HG02943 (cell line): ENCODE results near the gene EPHA7.

Experiments used
- ATAC-seq: cut with Tn5 transposase; IDR thresholded peaks from one replicate; pipeline ENCODE4 v1.9.1; 2021; ENCODE audit warnings: mild to moderate bottlenecking, low read depth, moderate library complexity; ENCODE audit not compliant: unreplicated experiment

The EPHA7 gene

GRCh38 chr6:93329301-93330000 lies 89.9 kb downstream of the EPHA7 start:
- ATAC-seq = no peak

DNA sequence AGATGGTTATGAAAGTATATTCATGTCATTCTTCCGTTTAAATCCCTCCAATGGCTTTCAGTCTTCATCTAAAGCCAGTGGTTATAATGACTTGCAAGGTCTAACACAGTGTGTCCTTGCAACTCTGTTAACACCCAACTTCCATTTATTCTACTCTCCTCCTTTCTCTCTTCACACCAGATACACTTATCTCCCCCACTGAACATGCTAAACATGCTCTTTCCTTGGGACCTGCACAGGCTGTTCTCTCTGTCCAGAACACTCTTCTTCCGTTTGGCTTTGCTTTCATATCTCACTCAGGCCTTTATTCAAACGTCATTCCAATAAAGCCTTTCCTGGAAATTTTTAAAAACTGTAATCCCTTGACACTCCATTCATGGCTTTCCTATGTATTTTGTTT lies 91.5 kb downstream of the EPHA7 start:
- ATAC-seq = no peak

DNA sequence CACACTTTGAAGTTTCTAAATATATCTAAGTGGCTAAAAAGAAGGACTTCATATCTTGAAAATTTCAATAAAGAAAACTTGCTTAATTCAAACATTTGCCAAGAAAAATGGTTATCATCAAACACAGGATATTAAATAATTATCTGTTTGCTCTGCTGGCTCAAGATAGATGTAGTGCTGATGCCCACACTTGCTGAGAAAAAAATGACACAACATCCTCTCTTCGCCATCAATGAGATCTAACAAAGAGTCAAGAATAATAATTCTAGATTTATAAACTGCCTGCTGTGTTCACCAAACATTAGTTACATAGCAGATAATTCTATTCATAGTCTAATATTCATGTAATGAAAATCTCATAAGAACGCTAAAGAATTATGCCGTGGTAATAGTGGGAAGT lies 93.6 kb downstream of the EPHA7 start:
- no peak for ATAC-seq

GRCh38 chr6:93323630-93324029 lies 95.7 kb downstream of the EPHA7 start:
- ATAC-seq = no peak

- ATAC-seq = no peak
Measured at GRCh38 chr6:93322651-93323050, 96.7 kb downstream of the EPHA7 start.

GRCh38 chr6:93319304-93319703 lies 100.1 kb downstream of the EPHA7 start:
- ATAC-seq = no peak

GRCh38 chr6:93318121-93318520 lies 101.2 kb downstream of the EPHA7 start:
- no peak for ATAC-seq

- ATAC-seq = no peak
Measured at GRCh38 chr6:93317592-93317991, 101.8 kb downstream of the EPHA7 start.

DNA sequence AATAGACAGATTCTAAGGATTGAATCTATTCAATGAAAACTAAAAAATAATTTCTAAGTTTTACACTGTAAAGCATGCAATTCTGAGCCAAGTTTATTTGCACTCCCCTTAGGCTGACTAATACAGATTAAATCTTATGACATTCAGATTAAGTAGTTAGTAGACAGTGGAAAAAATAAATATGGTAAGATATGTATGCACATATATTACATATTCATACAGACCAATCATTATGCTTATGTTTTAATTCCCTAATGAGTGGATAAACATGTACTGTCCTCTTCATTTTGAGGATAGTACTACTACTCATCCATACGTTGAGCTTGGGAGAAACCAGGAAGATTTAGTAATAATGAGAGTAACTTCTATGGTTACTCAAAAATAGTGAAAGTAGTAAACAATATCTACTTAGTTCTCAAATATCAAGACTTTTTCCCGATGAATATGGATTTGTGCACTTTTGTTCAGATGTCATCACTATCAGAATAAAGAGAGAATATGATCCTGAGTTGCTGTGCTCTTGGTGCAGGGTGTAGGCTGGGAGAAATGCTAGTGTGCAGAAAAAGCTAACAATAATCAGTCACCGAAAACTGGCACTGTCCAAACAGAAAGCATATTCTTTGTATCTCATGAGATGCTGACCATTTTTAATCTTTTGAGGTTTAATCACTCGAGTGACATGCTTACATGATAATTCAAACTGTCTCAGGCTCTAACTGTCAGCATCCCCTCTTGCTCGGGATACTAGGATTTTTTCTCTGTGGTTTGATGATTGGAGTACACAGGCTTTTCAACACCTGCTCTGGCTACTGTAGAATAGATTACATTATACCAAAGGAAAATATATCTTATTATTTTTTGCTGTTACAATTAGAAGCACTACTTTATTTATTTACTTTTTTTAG lies 111.6 kb downstream of the EPHA7 start:
- ATAC-seq = no peak

DNA sequence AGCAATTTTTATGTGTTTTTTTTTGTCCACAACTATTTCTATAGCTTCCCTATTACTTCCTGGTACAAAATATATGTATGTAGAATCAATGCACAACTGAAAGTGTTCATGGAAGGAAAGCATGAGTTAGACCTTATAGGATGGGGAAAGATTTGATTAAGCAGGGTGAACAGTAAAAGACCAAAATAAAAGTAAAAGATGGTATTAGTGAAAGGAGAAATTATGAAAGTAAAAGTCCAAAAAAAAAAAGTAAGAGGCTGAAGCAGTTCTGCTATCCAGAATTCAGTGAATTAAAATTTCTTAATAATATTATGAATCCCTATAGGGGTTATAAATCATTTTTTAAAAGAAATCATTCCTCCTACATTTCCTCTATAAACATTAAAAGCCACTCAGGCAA lies 114.3 kb downstream of the EPHA7 start:
- no peak for ATAC-seq

GRCh38 chr6:93304505-93304904 lies 114.9 kb downstream of the EPHA7 start:
- ATAC-seq = no peak

- no peak for ATAC-seq
Measured at GRCh38 chr6:93300661-93301060, 118.7 kb downstream of the EPHA7 start.

DNA sequence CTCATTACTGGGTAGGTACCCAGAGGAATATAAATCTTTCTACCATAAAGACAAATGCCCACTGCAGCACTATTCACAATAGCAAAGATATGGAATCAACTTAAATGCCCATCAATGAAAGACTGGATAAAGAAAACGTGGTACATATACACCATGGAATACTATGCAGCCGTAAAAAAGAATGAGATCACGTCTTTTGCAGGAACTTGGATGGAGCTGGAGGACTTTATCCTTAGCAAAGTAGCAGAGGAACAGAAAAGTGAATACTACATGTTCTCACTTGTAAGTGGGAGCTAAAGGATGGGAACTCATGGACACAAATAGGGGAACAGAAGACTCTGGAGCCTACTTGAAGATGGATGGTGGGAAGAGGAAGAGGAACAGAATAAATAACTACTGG lies 119.7 kb downstream of the EPHA7 start:
- no peak for ATAC-seq

GRCh38 chr6:93295631-93296030 lies 123.7 kb downstream of the EPHA7 start:
- no peak for ATAC-seq

GRCh38 chr6:93294879-93295278 lies 124.5 kb downstream of the EPHA7 start:
- ATAC-seq = no peak

- ATAC-seq = no peak
Measured at GRCh38 chr6:93293872-93294271, 125.5 kb downstream of the EPHA7 start.

DNA sequence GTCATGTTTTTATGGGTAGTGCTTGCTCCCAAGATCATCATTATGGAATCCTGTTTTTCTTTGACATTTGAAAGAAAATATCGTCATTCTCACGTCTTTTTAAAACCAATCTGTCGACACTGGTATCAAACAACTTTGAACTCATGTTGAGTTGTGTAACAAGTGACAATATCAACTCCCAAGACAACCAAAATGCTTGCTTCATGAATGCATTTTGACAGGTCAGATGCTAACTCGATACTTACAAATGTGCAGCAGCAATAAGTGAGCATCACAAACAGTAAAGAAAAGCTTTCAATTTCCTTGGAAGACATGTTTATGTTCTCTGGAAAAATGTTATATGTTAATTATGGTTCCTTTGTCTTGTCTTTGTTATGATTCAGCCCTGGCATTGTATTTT lies 125.9 kb downstream of the EPHA7 start:
- no peak for ATAC-seq

DNA sequence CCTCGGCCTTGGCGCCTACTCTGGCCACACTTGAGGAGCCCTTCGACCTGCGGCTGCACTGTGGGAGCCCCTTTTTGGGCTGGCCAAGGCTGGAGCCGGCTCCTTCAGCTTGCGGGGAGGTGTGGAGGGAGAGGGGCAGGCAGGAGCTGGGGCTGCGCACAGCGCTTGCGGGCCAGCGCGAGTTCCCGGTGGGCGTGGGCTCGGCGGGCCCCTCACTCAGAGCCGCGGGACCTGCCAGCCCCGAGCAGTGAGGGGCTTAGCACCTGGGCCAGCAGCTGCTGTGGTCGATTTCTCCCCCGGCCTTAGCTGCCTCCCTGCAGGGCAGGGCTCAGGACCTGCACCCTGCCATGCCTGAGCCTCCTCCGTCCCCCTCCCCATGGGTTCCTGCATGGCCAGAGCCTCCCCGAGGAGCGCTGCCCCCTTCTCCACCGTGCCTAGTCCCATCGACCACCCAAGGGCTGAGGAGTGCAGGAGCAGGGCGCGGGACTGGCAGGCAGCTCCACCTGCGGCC lies 136.8 kb downstream of the EPHA7 start:
- ATAC-seq = no peak

GRCh38 chr6:93278241-93278640 lies 141.1 kb downstream of the EPHA7 start:
- no peak for ATAC-seq

DNA sequence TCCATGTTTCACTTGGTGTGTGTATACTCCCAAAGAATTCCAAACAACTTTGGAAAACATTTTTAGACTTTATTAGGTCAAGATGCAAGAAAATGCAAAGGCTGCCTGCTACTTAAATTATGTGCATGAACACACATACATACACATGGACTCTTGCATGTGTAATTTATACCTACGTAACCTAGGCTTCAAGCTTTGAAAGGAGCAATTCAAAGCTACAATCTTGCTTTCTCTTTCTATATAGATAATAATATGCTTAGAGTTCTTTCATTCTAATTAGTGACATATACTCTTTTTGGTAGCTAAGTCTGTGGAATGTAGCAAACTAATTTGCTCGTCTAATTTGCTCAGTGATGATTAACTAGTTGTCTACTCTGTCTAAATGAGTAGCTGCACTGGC lies 146.5 kb downstream of the EPHA7 start:
- no peak for ATAC-seq

- no peak for ATAC-seq
Measured at GRCh38 chr6:93272211-93272610, 147.1 kb downstream of the EPHA7 start.
